ENCODE data around the gene A1BG. TPM values are rescaled to one million over a fixed set of nuclear protein-coding genes. Genes with fewer than 3 reads are reported as not detected.
A peak's percentile ranks its signal among the peaks of the same experiment; 100 is the strongest.

A1BG gene
- total RNA-seq, 1 donor from 2014 or later = 48.9 TPM

- Histone ChIP-seq H3K27me3 (no peaks in the 10 kb centered on the region), H3K4me1 (peaks cover 15% of the 10 kb centered on the region), H3K36me3 (peaks cover 0 to 9% of the 10 kb centered on the region in 2 donors), H3K4me3 (peak within 1 kb of the TSS; percentile 89 to 91), H3K9me3 (no peaks in the 10 kb centered on the region), H3K27ac (peak within 1 kb of the TSS; percentile 82)
- DNase-seq (ENCODE audit: extremely low spot score in 2 of 2) = peak in 1 of 2 donors; percentile 97
- intact Hi-C loops (cut with DNase I) = no loop called here
- TF ChIP-seq, protein P1, sequence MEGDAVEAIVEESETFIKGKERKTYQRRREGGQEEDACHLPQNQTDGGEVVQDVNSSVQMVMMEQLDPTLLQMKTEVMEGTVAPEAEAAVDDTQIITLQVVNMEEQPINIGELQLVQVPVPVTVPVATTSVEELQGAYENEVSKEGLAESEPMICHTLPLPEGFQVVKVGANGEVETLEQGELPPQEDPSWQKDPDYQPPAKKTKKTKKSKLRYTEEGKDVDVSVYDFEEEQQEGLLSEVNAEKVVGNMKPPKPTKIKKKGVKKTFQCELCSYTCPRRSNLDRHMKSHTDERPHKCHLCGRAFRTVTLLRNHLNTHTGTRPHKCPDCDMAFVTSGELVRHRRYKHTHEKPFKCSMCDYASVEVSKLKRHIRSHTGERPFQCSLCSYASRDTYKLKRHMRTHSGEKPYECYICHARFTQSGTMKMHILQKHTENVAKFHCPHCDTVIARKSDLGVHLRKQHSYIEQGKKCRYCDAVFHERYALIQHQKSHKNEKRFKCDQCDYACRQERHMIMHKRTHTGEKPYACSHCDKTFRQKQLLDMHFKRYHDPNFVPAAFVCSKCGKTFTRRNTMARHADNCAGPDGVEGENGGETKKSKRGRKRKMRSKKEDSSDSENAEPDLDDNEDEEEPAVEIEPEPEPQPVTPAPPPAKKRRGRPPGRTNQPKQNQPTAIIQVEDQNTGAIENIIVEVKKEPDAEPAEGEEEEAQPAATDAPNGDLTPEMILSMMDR (IDR thresholded peaks at IDR 0.05) = peak in 2 of 3 experiments; percentile 21 to 52
- peak in 1 of 2 donors; percentile 75 for TF ChIP-seq POLR2A (IDR thresholded peaks at IDR 0.05)
- TF ChIP-seq POLR2AphosphoS5 (IDR thresholded peaks at IDR 0.05; ENCODE audit: insufficient read depth in 1 of 2, low read depth in 1 of 2) = peak; percentile 98 to 100
These were observed 48.0 kb downstream of the A1BG start, which contains the start of gene ERVK3-1 for GRCh38 chr19:58305065-58305931. Gene ERVK3-1 (plus strand): TSS chr19:58305377. CDS start chr19:58312169, 6,792 bp downstream.

DNA sequence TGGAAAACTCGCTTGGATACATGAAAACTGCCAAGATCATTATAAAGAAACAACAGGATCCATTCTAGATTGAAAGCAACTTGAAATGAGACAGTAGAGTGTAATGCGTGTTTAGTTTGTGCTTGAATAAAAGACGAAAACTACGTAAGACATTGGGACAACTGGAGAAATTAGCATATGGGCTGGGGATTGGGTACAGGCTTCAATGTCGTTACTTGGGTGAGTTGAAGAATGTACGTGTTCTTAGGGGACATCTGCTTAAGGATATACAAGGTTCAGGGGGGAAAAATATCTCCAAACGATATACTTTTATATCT lies 48.6 kb downstream of the A1BG start:
- peaks cover 0 to 13% of the 10 kb centered on the region in 2 donors for H3K36me3 ChIP-seq
- TF ChIP-seq, protein P1 (IDR thresholded peaks at IDR 0.05) = no peak
- TF ChIP-seq POLR2A (IDR thresholded peaks at IDR 0.05) = no peak
- no peak for TF ChIP-seq POLR2AphosphoS5 (IDR thresholded peaks at IDR 0.05; ENCODE audit: insufficient read depth in 1 of 2, low read depth in 1 of 2)
- no peaks in the 10 kb centered on the region for H3K27me3 ChIP-seq
- H3K4me1 ChIP-seq = peaks cover 15% of the 10 kb centered on the region
- peak overlapping the region; percentile 89 to 91 for H3K4me3 ChIP-seq
- intact Hi-C loops (cut with DNase I) = no loop called here
- H3K9me3 ChIP-seq = no peaks in the 10 kb centered on the region
- H3K27ac ChIP-seq = peak overlapping the region; percentile 82
- DNase-seq (ENCODE audit: extremely low spot score in 2 of 2) = no peak

GRCh38 chr19:58304255-58304654 lies 49.0 kb downstream of the A1BG start:
- intact Hi-C loops (cut with DNase I) = no loop called here
- Histone ChIP-seq H3K36me3 (peaks cover 0 to 13% of the 10 kb centered on the region in 2 donors), H3K27me3 (no peaks in the 10 kb centered on the region), H3K9me3 (no peaks in the 10 kb centered on the region), H3K27ac (no peak overlapping the region), H3K4me1 (peaks cover 15% of the 10 kb centered on the region), H3K4me3 (peak overlapping the region in 1 of 2 donors; percentile 91)
- no peak for DNase-seq (ENCODE audit: extremely low spot score in 2 of 2)
- TF ChIP-seq POLR2A (IDR thresholded peaks at IDR 0.05) = no peak
- TF ChIP-seq, protein P1 (IDR thresholded peaks at IDR 0.05) = no peak

- no peak overlapping the region for H3K4me3 ChIP-seq
- TF ChIP-seq POLR2AphosphoS5 (IDR thresholded peaks at IDR 0.05; ENCODE audit: insufficient read depth in 1 of 2, low read depth in 1 of 2) (no peak), POLR2A (IDR thresholded peaks at IDR 0.05) (no peak)
- TF ChIP-seq, protein P1 (IDR thresholded peaks at IDR 0.05) = no peak
- H3K27ac ChIP-seq = no peak overlapping the region
- intact Hi-C loops (cut with DNase I) = no loop called here
- peaks cover under 1% of the 10 kb centered on the region for H3K4me1 ChIP-seq
- H3K9me3 ChIP-seq = peaks cover 4% of the 10 kb centered on the region
- no peaks in the 10 kb centered on the region for H3K27me3 ChIP-seq
- H3K36me3 ChIP-seq = peaks cover 0 to 33% of the 10 kb centered on the region in 2 donors
- DNase-seq (ENCODE audit: extremely low spot score in 2 of 2) = no peak
These were observed 52.7 kb downstream of the A1BG start for GRCh38 chr19:58300620-58301019.

DNA sequence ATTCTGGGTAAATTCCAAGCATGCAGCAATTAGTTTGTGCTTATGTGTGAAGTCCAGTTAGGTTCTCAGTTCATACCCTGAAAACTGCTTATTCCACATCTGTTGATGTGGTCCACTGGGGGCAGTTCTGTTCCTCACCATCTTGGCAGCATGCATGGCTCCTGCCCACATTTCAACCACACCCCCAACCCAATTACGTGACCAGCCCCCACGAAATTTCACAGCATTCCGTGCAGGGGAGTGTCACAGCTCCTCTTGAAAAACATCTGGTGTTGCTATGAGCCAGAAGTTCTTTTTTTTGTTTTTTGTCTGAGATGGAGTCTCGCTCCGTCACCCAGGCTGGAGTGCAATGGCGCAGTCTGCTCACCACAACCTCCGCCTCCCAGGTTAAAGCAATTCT lies 57.2 kb downstream of the A1BG start:
- Histone ChIP-seq H3K27me3 (no peaks in the 10 kb centered on the region), H3K27ac (no peak overlapping the region), H3K36me3 (peaks cover 6 to 78% of the 10 kb centered on the region in 2 donors), H3K4me3 (no peak overlapping the region), H3K9me3 (peaks cover 10% of the 10 kb centered on the region), H3K4me1 (no peaks in the 10 kb centered on the region)
- no peak for DNase-seq (ENCODE audit: extremely low spot score in 2 of 2)
- intact Hi-C loops (cut with DNase I) = no loop called here
- TF ChIP-seq, protein P1 (IDR thresholded peaks at IDR 0.05) = no peak
- TF ChIP-seq POLR2AphosphoS5 (IDR thresholded peaks at IDR 0.05; ENCODE audit: insufficient read depth in 1 of 2, low read depth in 1 of 2) = no peak
- TF ChIP-seq POLR2A (IDR thresholded peaks at IDR 0.05) = no peak
